IPS-18c (cell line): ENCODE measurements around the gene C3orf70.

Experiments
- H3K4me3 ChIP-seq: 2 replicates; pipeline ENCODE4 v1.7.0; 2013; ENCODE audit warnings: low read depth, mild to moderate bottlenecking, low read length, moderate library complexity; ENCODE audit not compliant: insufficient read depth
- H3K9me3 ChIP-seq: one replicate; pipeline ENCODE4 v1.6.1; 2013; ENCODE audit warnings: mild to moderate bottlenecking, low read length, moderate library complexity; ENCODE audit not compliant: control insufficient read depth, insufficient read depth

Gene C3orf70

DNA sequence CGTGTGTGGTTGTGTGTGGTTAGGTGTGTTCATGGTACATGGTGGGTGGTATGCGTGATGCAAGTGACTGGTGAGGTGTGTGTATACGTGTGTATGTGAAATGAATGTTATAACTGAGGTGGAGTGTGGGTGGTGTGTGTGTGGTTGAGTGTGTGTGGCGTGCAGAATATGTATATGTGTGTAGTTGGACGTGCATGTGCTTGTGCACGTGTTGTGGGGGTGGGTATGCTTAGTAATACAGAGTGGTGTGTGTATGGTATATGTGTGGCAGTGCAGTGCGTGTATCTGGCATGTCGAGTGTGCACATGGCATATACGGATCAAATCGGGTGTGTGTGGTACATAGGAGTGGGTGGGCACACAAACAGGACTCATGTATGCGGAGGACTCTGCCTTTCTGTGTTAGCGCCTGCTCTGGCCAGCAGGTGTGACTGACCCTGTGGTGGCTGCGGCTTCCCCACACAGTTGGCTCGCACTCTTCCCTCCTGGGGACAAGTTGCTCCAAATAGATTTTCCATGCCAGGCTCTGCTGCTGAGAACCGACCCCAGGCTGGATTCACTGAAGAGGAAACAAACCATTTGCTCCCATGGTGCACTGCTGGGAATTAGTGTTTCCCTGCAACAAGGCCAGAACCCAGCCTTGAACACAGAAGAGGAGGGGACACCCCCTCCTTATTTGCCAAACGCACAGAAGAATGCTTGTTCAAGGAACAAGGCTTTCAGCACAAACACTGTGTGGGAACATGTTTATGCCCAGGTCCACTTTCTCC, 1.2 kb upstream of the C3orf70 start:
- no peak overlapping the region; the same call in 1 of the 2 replicates for H3K4me3 ChIP-seq

DNA sequence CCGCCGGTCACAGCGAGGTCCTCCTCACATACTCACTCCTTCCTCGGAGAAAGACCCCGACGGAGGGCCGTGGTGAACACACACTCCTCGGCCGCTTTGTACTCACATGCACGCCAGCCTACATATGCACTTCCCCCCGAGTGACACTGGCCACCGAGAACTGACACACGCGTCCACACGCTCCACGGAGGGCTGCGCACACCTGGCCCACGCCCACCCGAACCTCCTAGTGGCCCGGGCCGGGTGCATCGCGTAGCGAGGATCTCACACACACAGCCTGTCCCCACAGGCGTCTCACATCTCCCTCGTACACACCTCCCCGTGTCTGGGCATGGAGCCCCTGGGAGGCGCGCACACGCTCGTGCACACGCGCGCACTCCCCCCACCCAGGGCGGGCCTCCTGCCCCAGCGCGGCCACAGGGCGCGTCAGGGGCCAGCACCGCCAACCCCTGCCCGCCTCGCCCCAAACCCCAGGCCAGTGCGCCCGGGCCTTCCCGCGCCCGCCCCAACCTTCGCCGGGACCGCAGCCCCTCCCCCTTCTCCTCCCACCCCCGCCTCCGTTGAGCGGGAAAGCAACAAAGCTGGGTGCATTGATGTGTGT, 411 bp upstream of the C3orf70 start:
- H3K9me3 ChIP-seq = no peaks in the 10 kb centered on the region
- H3K4me3 ChIP-seq = peak overlapping the region; percentile 66

More for the DNA sequence above, 1.2 kb upstream of the C3orf70 start:
- no peaks in the 10 kb centered on the region for H3K9me3 ChIP-seq

GRCh38 chr3:185151964-185152409, 873 bp downstream of the C3orf70 start:
- peak overlapping the region; percentile 66 for H3K4me3 ChIP-seq

DNA sequence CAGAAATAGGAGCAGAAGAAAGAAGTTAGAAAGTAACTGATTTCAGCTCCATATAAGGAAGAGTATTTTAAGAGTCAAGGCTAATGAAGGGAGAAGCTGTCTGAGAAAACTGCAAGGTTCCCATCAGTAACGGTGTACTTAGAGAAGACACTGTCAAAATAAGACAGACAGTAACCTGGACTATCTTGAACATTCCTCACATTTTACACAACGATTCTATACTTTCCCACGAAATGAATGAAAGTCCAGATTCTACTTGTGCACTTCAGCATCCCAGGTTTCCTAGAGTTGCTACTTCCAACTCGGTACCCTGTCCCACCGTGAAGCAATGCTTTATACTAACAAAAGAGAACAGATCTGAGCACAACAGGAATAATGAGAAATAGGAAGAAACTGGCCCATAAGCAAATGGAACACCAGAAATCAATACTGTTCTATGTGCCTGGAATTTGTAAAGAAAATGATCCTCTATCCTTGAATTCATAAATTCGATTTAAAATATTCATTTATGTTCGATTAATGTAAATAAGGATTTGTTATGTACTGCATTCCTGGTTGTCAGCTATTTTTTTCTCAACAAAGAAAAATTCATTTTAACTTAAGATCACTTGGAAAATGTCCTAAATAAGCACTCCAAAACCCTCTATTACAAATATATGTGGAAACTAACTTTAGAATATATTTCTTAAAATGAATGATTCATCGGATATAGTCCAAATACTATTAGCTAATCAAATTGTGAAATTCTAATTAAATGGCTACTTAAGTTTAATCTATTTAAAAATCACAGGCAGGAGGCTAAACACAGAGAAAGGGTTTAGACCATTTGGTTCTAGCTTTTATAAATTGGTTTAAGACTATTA, 1.5 kb downstream of the C3orf70 start:
- no peaks in the 10 kb centered on the region for H3K9me3 ChIP-seq
- H3K4me3 ChIP-seq = no peak overlapping the region

More at GRCh38 chr3:185151964-185152409, 873 bp downstream of the C3orf70 start:
- no peaks in the 10 kb centered on the region for H3K9me3 ChIP-seq

GRCh38 chr3:185150561-185150960, 2.3 kb downstream of the C3orf70 start:
- Histone ChIP-seq H3K4me3 (no peak overlapping the region), H3K9me3 (no peaks in the 10 kb centered on the region)

GRCh38 chr3:185149591-185149990, 3.3 kb downstream of the C3orf70 start:
- Histone ChIP-seq H3K4me3 (no peak overlapping the region), H3K9me3 (no peaks in the 10 kb centered on the region)

GRCh38 chr3:185145511-185145910, 7.3 kb downstream of the C3orf70 start:
- H3K9me3 ChIP-seq = no peaks in the 10 kb centered on the region
- no peak overlapping the region for H3K4me3 ChIP-seq

DNA sequence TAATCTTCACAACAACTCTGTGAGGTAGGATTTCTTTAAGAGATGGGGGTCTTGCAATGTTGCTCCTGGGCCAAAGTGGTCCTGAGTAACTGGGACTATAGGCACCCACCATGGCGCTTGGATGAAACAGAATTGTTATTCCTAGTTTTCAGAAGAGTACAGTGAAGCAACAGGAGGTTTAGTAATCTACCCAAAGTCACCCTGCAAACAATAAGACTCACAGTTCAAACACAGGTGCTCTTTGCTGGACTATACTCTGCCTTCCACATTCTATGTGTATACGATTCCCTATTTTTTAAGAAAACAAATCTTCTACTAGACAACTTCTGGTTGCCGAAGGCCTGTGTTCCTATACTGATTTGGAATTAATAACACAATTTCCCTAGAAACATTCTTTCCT, 8.1 kb downstream of the C3orf70 start:
- H3K4me3 ChIP-seq = no peak overlapping the region
- no peaks in the 10 kb centered on the region for H3K9me3 ChIP-seq

DNA sequence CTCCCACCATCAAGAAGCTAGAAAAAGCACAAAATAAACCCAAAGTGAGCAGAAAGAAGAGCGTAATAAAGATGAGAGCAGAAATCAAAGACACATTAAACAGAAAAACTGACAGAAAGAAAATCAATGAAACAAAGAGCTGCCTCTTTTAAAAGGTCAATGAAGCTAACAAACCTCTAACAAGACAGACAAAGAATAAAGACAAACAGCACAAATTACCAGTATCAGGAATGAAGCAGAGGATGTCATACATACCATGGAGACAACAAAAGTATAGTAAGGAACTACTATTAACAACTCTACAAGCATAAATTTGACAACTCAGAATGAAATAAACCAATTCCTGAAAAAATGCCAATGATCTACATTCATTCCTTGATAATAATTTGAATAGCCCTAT, 15.0 kb downstream of the C3orf70 start:
- Histone ChIP-seq H3K4me3 (no peak overlapping the region), H3K9me3 (no peaks in the 10 kb centered on the region)

GRCh38 chr3:185134509-185134908, 18.4 kb downstream of the C3orf70 start:
- Histone ChIP-seq H3K4me3 (no peak overlapping the region), H3K9me3 (no peaks in the 10 kb centered on the region)

- Histone ChIP-seq H3K4me3 (no peak overlapping the region), H3K9me3 (no peaks in the 10 kb centered on the region)
Observed at GRCh38 chr3:185131602-185132256, 21.1 kb downstream of the C3orf70 start.

DNA sequence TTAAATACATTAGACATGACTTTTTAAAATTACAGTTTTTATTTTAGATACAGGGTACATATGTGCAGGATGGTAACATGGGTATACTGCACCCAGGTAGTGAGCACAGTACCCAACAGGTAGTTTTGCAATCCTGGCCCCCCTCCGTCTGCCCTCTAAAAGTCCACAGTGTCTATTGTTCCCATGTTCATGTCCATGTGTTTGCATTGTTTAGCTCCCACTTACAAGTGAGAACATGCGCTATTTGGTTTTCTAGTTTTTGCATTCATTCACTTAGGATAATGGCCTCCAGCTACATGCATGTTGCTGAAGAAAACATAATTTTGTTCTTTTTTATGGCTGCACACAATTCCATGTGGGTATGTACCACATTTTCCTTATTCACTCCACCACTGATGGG, 23.8 kb downstream of the C3orf70 start:
- H3K9me3 ChIP-seq = no peaks in the 10 kb centered on the region
- no peak overlapping the region for H3K4me3 ChIP-seq

DNA sequence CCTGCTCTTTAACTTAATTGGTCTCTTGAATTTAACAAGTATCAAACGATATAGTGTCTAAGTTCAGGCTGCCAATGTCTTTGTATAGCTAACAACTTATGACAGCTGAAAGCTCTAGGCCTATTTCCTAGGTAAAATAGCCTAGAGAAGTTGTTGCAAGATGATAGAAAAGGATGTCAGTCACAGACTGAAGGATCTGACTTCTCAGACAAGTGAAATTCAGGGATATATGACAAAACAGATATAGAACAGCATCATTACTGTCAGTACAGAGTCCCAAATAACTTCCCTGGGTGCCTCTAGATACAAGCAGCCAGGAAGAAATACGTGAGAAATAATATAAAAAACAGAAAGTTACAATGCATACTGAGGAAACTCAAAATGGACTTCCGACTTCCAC, 26.7 kb downstream of the C3orf70 start:
- Histone ChIP-seq H3K9me3 (no peaks in the 10 kb centered on the region), H3K4me3 (no peak overlapping the region)

GRCh38 chr3:185120126-185120525, 32.7 kb downstream of the C3orf70 start:
- Histone ChIP-seq H3K9me3 (no peaks in the 10 kb centered on the region), H3K4me3 (no peak overlapping the region)

DNA sequence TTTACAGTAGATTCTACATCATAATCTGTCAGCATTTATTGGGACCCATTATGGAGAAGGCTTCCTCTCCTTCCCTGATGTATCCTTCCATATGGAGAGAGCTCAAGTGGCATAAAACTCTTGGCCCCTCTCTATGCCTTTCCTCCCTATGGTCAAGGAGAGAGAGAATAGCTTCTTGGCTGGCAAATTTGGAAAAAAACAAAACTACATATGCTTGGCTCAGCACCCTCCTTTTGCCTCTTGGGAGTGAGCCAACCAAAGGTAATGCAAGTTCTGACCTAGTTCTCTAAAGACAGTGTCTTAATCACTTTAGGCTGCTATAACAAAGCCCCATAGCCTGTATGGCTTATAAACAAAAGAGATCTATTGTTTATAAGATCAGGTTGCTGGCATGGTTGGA, 37.5 kb downstream of the C3orf70 start:
- no peak overlapping the region for H3K4me3 ChIP-seq
- peaks cover 3% of the 10 kb centered on the region for H3K9me3 ChIP-seq

DNA sequence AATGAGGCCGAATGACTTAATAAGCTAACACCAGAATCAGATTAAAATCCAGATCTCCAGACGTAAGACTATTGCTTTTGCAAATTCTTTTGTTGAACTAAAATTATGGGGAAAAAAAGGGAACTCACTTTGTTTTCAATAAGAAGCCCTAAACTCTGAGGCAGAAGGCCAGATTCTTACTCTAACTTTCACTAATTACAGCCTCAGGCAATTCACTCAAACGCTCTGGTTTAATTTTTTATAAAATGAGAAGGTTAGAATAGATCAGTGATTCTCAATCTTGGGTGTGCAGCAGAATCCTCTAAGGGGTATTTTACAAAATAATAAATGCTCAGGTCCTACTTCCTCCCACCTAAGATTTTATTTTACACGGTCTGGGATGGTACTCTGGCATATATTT, 38.1 kb downstream of the C3orf70 start:
- no peak overlapping the region for H3K4me3 ChIP-seq

GRCh38 chr3:185112186-185112585, 40.7 kb downstream of the C3orf70 start:
- peaks cover 3% of the 10 kb centered on the region for H3K9me3 ChIP-seq
- no peak overlapping the region for H3K4me3 ChIP-seq

More for the DNA sequence above, 38.1 kb downstream of the C3orf70 start:
- H3K9me3 ChIP-seq = peaks cover 3% of the 10 kb centered on the region
